ENCODE measurements around the gene MEN1.

GRCh38 chr11:64759131-64759721, 51.1 kb downstream of the MEN1 start:
- TF ChIP-seq CTCF (IDR thresholded peaks at IDR 0.05): no peak
- TF ChIP-seq ZFX (IDR thresholded peaks at IDR 0.05; ENCODE audit: borderline replicate concordance): no peak
